Spleen (tissue), 11 donors: ENCODE measurements around the gene UAP1. TPM values are rescaled to one million over a fixed set of nuclear protein-coding genes. Genes with fewer than 3 reads are reported as not detected.
"Not testable (repeated sequence)": the region's sequence is repeated elsewhere in the genome, so short reads cannot be mapped to it uniquely, and the experiment has no call there.

Experiments used
- DNase-seq: peaks from one replicate; pipeline ENCODE4 v3.0.0-alpha.2; 2020
- H3K27ac ChIP-seq, 8 donors: fragments of 200-600 bp; sonication (generic) in 7 of 8; 1 replicate in 4 of 8; 2 replicates in 4 of 8; pipeline versions ENCODE4 v1.5.0 to v1.8.0; 2016 to 2021; ENCODE audit warnings: inconsistent platforms in 4 of 8, mild to moderate bottlenecking in 4 of 8, moderate library complexity in 1 of 8
- H3K27me3 ChIP-seq, 7 donors: fragments of 200-600 bp; sonication (generic) in 6 of 7; replicated peaks in 1 of 7; 1 replicate in 4 of 7; 2 replicates in 3 of 7; pipeline versions ENCODE4 v1.5.0 to v1.8.0; 2016 to 2021; ENCODE audit warnings: inconsistent platforms in 3 of 7, mild to moderate bottlenecking in 1 of 7
- H3K36me3 ChIP-seq, 6 donors: fragments of 200-600 bp; sonication (generic) in 5 of 6; 1 replicate in 4 of 6; 2 replicates in 2 of 6; pipeline versions ENCODE4 v1.5.0 to v1.8.0; 2016 to 2021; ENCODE audit warnings: inconsistent platforms in 2 of 6
- H3K4me1 ChIP-seq, 6 donors: fragments of 200-600 bp; sonication (generic) in 5 of 6; 1 replicate in 3 of 6; 2 replicates in 3 of 6; pipeline versions ENCODE4 v1.5.0 to v1.8.0; 2016 to 2021; ENCODE audit warnings: inconsistent platforms in 3 of 6
- H3K4me3 ChIP-seq, 8 donors: fragments of 200-600 bp; sonication (generic) in 7 of 8; 1 replicate in 4 of 8; 2 replicates in 4 of 8; pipeline versions ENCODE4 v1.5.0 to v1.8.0; 2016 to 2021; ENCODE audit warnings: inconsistent platforms in 4 of 8, mild to moderate bottlenecking in 4 of 8, moderate library complexity in 2 of 8
- H3K9me3 ChIP-seq, 8 donors: fragments of 200-600 bp; sonication (generic) in 7 of 8; 1 replicate in 4 of 8; 2 replicates in 4 of 8; pipeline versions ENCODE4 v1.5.0 to v1.8.0; 2016 to 2021; ENCODE audit warnings: inconsistent platforms in 4 of 8
- CTCF ChIP-seq, 11 experiments: fragments of 200-600 bp in 7 of 11; fragments of 450-650 bp in 4 of 11; sonication (generic) in 4 of 11; IDR thresholded peaks in 8 of 11; conservative IDR thresholded peaks in 3 of 11; 1 replicate in 7 of 11; 2 replicates in 4 of 11; pipeline versions ENCODE4 v1.4.0 to v1.8.0; 2016 to 2021; ENCODE audit warnings: antibody characterized with exemption in 11 of 11, inconsistent platforms in 4 of 11, mild to moderate bottlenecking in 1 of 11
- POLR2A ChIP-seq, 3 donors: fragments of 450-650 bp; IDR thresholded peaks; one replicate each; pipeline ENCODE4 v1.5.1; 2017; ENCODE audit warnings: antibody characterized with exemption in 3 of 3, mild to moderate bottlenecking in 1 of 3
- POLR2AphosphoS5 ChIP-seq, 3 donors: sonication (generic); formaldehyde crosslinking; IDR thresholded peaks; one replicate each; pipeline ENCODE4 v1.5.1; 2017; ENCODE audit warnings: antibody characterized with exemption in 3 of 3
- WGBS, 5 donors: extraction: QIAGEN DNeasy Blood & Tissue Kit in 3 of 5; methylation state at CpG; one replicate each; pipeline versions ENCODE4 v1.1.5 to v1.1.7; 2013 to 2018; 5-methylcytosine and 5-hydroxymethylcytosine counted together
- intact Hi-C: fragments of 100-400 bp; cut with DNase I; formaldehyde crosslinking; loops from one replicate; pipeline ENCODE4 v1.15.0; 2023; ENCODE audit warnings: low total_unique reads
- polyA plus RNA-seq, 3 donors: library from polyadenylated mRNA; stranded (reverse); fragments of 200-250 nt; gene quantifications; one replicate each; pipeline ENCODE4 v1.2.1, GENCODE V29; 2013
- total RNA-seq, 7 donors: library from RNA; depleted of rRNA in 3 of 7; stranded (reverse); fragments of >200 nt in 3 of 7; fragmentation: NEBNext Ultra II Directional in 4 of 7; extraction: Animal tissue kit (Norgen Biotek cat#: 25700) in 4 of 7; gene quantifications; one replicate each; pipeline versions ENCODE4 v1.1.0 to v1.2.1, GENCODE V29; 2016 to 2021
- donor health status: healthy with polysubstance abuse.
- donor health status: DM: no; HTN: no; CAD: no; lungs with moderate emphysema.
- donor health status: DM: no; HTN: no; CAD: no.
- donor health status: Bipolar disorder and iron deficiency.
- donor health status: healthy.
- donor health status: DM: no; HTN: no; CAD: no.
- donor health status: DM: yes; HTN: yes; CAD: no.

Gene UAP1
- total and polyA plus RNA-seq, 10 donors = 13.1 to 48.3 (median 21.2) TPM

GRCh38 chr1:162596514-162597170 lies 35.1 kb downstream of the UAP1 start:
- H3K4me1 ChIP-seq = no peaks in the 10 kb centered on the region
- no peak for TF ChIP-seq POLR2A (IDR thresholded peaks at IDR 0.05)
- TF ChIP-seq CTCF (IDR thresholded peaks at IDR 0.05 in 8 of 11, conservative IDR thresholded peaks at IDR 0.05 in 3 of 11) = no peak
- TF ChIP-seq POLR2AphosphoS5 (IDR thresholded peaks at IDR 0.05) = no peak
- peaks cover 2 to 91% (median 25%) of the 10 kb centered on the region in 6 donors for H3K36me3 ChIP-seq
- H3K9me3 ChIP-seq = no peaks in the 10 kb centered on the region
- H3K27ac ChIP-seq = no peak overlapping the region
- no peak overlapping the region for H3K4me3 ChIP-seq
- DNase-seq = no peak
- intact Hi-C loops = no loop called here
- 76 to 97% (median 95%) methylated on average over 2 of the region's 2 CpGs for WGBS, 5 donors
- no peaks in the 10 kb centered on the region for H3K27me3 ChIP-seq

- no peak for TF ChIP-seq POLR2A (IDR thresholded peaks at IDR 0.05)
- no peak for TF ChIP-seq POLR2AphosphoS5 (IDR thresholded peaks at IDR 0.05)
- no peak for TF ChIP-seq CTCF (IDR thresholded peaks at IDR 0.05 in 8 of 11, conservative IDR thresholded peaks at IDR 0.05 in 3 of 11)
- H3K4me3 ChIP-seq = no peak overlapping the region
- no peak for DNase-seq
- H3K9me3 ChIP-seq = peaks cover 0 to 5% (median 0%) of the 10 kb centered on the region in 8 donors
- H3K27me3 ChIP-seq = no peaks in the 10 kb centered on the region
- peaks cover 0 to 82% (median 11%) of the 10 kb centered on the region in 6 donors for H3K36me3 ChIP-seq
- H3K27ac ChIP-seq = no peak overlapping the region
- no peaks in the 10 kb centered on the region for H3K4me1 ChIP-seq
- 89 to 94% (median 90%) methylated on average over 1 of the region's 1 CpG for WGBS, 5 donors
- intact Hi-C loops = no loop called here
Observed at GRCh38 chr1:162599451-162599850, 37.9 kb downstream of the UAP1 start.

- DNase-seq, H3K27ac ChIP-seq, H3K4me1 ChIP-seq, H3K9me3 ChIP-seq, H3K27me3 ChIP-seq, H3K4me3 ChIP-seq, intact Hi-C loops: not testable (repeated sequence)
- peaks cover 0 to 52% (median 5%) of the 10 kb centered on the region in 6 donors for H3K36me3 ChIP-seq
- WGBS, 5 donors = 93 to 100% (median 96%) methylated on average over 2 of the region's 2 CpGs
Observed at GRCh38 chr1:162603117-162603516, 41.6 kb downstream of the UAP1 start.

GRCh38 chr1:162605225-162605927 lies 43.9 kb downstream of the UAP1 start:
- Histone ChIP-seq H3K36me3 (peaks cover 0 to 34% (median 4%) of the 10 kb centered on the region in 6 donors), H3K4me1 (no peaks in the 10 kb centered on the region), H3K27ac (no peak overlapping the region), H3K9me3 (peaks cover 0 to 5% (median 0%) of the 10 kb centered on the region in 8 donors), H3K4me3 (no peak overlapping the region), H3K27me3 (no peaks in the 10 kb centered on the region)
- TF ChIP-seq CTCF (IDR thresholded peaks at IDR 0.05 in 8 of 11, conservative IDR thresholded peaks at IDR 0.05 in 3 of 11) (no peak), POLR2AphosphoS5 (IDR thresholded peaks at IDR 0.05) (no peak), POLR2A (IDR thresholded peaks at IDR 0.05) (no peak)
- WGBS, 5 donors = 96 to 99% (median 96%) methylated on average over 3 of the region's 3 CpGs
- intact Hi-C loops = no loop called here
- no peak for DNase-seq
